Omental fat pad (tissue), 4 donors: Measurements from ENCODE around the gene PDE4D. TPM values are rescaled to one million over a fixed set of nuclear protein-coding genes. Genes with fewer than 3 reads are reported as not detected.

Experiments used
- ATAC-seq: fragments of 150-250 bp; one replicate; pipeline ENCODE4 v1.9.1; 2016; ENCODE audit warnings: mild to moderate bottlenecking, moderate library complexity; ENCODE audit not compliant: low FRiP score
- DNase-seq: peaks from one replicate; pipeline ENCODE4 v3.0.0-alpha.2; 2019; ENCODE audit warnings: low spot score
- CTCF ChIP-seq, 3 donors: fragments of 450-650 bp; IDR thresholded peaks; one replicate each; pipeline ENCODE4 v1.5.1; 2016 to 2017; ENCODE audit warnings: antibody characterized with exemption in 3 of 3, mild to moderate bottlenecking in 3 of 3, moderate library complexity in 2 of 3
- total RNA-seq, 4 donors: library from RNA; depleted of rRNA; stranded (reverse); fragments of >200 nt; gene quantifications; one replicate each; pipeline ENCODE4 v1.1.0, GENCODE V29; 2016

The PDE4D gene
- total RNA-seq, 4 donors from 2014 or later: 32.5 to 94.8 (median 43.2) TPM

GRCh38 chr5:59905188-59905587 lies 11.7 kb upstream of the PDE4D start:
- TF ChIP-seq CTCF (IDR thresholded peaks at IDR 0.05): no peak
- no peak for DNase-seq
- no peak for ATAC-seq

- DNase-seq: no peak
- ATAC-seq: no peak
- TF ChIP-seq CTCF (IDR thresholded peaks at IDR 0.05): no peak
These were observed 3.5 kb upstream of the PDE4D start for GRCh38 chr5:59897075-59897474.

GRCh38 chr5:59891962-59892643 lies 1.4 kb downstream of the PDE4D start:
- no peak for TF ChIP-seq CTCF (IDR thresholded peaks at IDR 0.05)
- ATAC-seq: no peak
- DNase-seq: no peak

- no peak for TF ChIP-seq CTCF (IDR thresholded peaks at IDR 0.05)
- ATAC-seq (no peak), DNase-seq (no peak)
These were observed 6.3 kb downstream of the PDE4D start for GRCh38 chr5:59887274-59887673.

- TF ChIP-seq CTCF (IDR thresholded peaks at IDR 0.05): no peak
- DNase-seq (no peak), ATAC-seq (no peak)
These were observed 18.9 kb downstream of the PDE4D start for GRCh38 chr5:59874675-59875074.

GRCh38 chr5:59873113-59873512 lies 20.4 kb downstream of the PDE4D start:
- ATAC-seq (no peak), DNase-seq (no peak)
- no peak for TF ChIP-seq CTCF (IDR thresholded peaks at IDR 0.05)

- no peak for TF ChIP-seq CTCF (IDR thresholded peaks at IDR 0.05)
- DNase-seq (no peak), ATAC-seq (no peak)
These were observed 26.9 kb downstream of the PDE4D start for GRCh38 chr5:59866661-59867060.
